Fibroblast of skin of abdomen (primary cell): ENCODE measurements around the gene PILRA.
"Not testable (repeated sequence)": the region's sequence is repeated elsewhere in the genome, so short reads cannot be mapped to it uniquely, and the experiment has no call there.

ENCODE experiments used
- DNase-seq: peaks from one replicate; pipeline ENCODE4 v3.0.0-alpha.2; 2013

PILRA gene

GRCh38 chr7:100381531-100382233 lies 8.4 kb downstream of the PILRA start:
- not testable (repeated sequence) for DNase-seq

- not testable (repeated sequence) for DNase-seq
These were observed 9.1 kb downstream of the PILRA start for GRCh38 chr7:100382234-100382853.

- DNase-seq = no peak
These were observed 11.5 kb downstream of the PILRA start for GRCh38 chr7:100384628-100385294.

GRCh38 chr7:100386940-100387339 lies 13.7 kb downstream of the PILRA start:
- DNase-seq = no peak

- DNase-seq = no peak
These were observed 14.4 kb downstream of the PILRA start for GRCh38 chr7:100387695-100388094.

GRCh38 chr7:100389437-100390088 lies 16.3 kb downstream of the PILRA start:
- DNase-seq = no peak

GRCh38 chr7:100390286-100391009 lies 17.2 kb downstream of the PILRA start:
- no peak for DNase-seq

GRCh38 chr7:100393233-100393905 lies 20.1 kb downstream of the PILRA start:
- DNase-seq = no peak

- DNase-seq = no peak
These were observed 20.8 kb downstream of the PILRA start for GRCh38 chr7:100394077-100394476.

- DNase-seq = no peak
These were observed 23.2 kb downstream of the PILRA start for GRCh38 chr7:100396421-100396982.

- DNase-seq = no peak
These were observed 24.2 kb downstream of the PILRA start for GRCh38 chr7:100397315-100398081.

- no peak for DNase-seq
These were observed 25.0 kb downstream of the PILRA start for GRCh38 chr7:100398239-100398638.

- DNase-seq = no peak
These were observed 26.8 kb downstream of the PILRA start for GRCh38 chr7:100400041-100400440.

- peak; percentile 14 for DNase-seq
These were observed 27.4 kb downstream of the PILRA start for GRCh38 chr7:100400656-100401055.

- DNase-seq = no peak
These were observed 28.5 kb downstream of the PILRA start for GRCh38 chr7:100401811-100402210.

GRCh38 chr7:100402241-100402640 lies 29.0 kb downstream of the PILRA start:
- DNase-seq = no peak

GRCh38 chr7:100406767-100407166 lies 33.5 kb downstream of the PILRA start:
- peak; percentile 50 for DNase-seq

- peak; percentile 71 for DNase-seq
These were observed 34.2 kb downstream of the PILRA start for GRCh38 chr7:100407285-100408180.

GRCh38 chr7:100411101-100411500 lies 37.8 kb downstream of the PILRA start:
- no peak for DNase-seq

- DNase-seq = no peak
These were observed 40.1 kb downstream of the PILRA start for GRCh38 chr7:100413346-100413745.
